Activated naive CD4-positive, alpha-beta T cell treated with anti-CD3 and anti-CD28 coated beads for 36 hours (primary cell): ENCODE measurements around the gene CREB5. TPM values are rescaled to one million over a fixed set of nuclear protein-coding genes. Genes with fewer than 3 reads are reported as not detected.

Experiments
- CTCF ChIA-PET: fragments of 350-600 bp; sonication (Branson Sonifier 250); formaldehyde crosslinking; loops from one replicate; lab custom pipeline; 2021; ENCODE audit warnings: antibody characterized with exemption; lab: Charles Lee
- DNase-seq: peaks from one replicate; pipeline ENCODE4 v3.0.0-alpha.2; 2020
- H3K27ac Mint-ChIP-seq: one replicate; pipeline ENCODE4 v1.8.0; 2021; ENCODE audit warnings: mild to moderate bottlenecking, mixed read lengths
- H3K27me3 Mint-ChIP-seq: one replicate; pipeline ENCODE4 v1.8.0; 2021; ENCODE audit warnings: low read depth, mixed read lengths
- H3K36me3 Mint-ChIP-seq: one replicate; pipeline ENCODE4 v1.8.0; 2021; ENCODE audit warnings: low read depth, mixed read lengths
- H3K4me1 Mint-ChIP-seq: one replicate; pipeline ENCODE4 v1.8.0; 2021; ENCODE audit warnings: low read depth, mixed read lengths
- H3K4me3 Mint-ChIP-seq: one replicate; pipeline ENCODE4 v1.8.0; 2021; ENCODE audit warnings: mild to moderate bottlenecking, moderate library complexity, mixed read lengths
- H3K9me3 Mint-ChIP-seq: one replicate; pipeline ENCODE4 v1.8.0; 2021; ENCODE audit warnings: mixed read lengths
- intact Hi-C: fragments of 100-400 bp; cut with micrococcal nuclease; formaldehyde crosslinking; loops from one replicate; pipeline ENCODE4 v1.15.1; 2023
- total RNA-seq, 2 experiments: library from RNA; stranded (reverse); gene quantifications; one replicate each; pipeline ENCODE4 v1.2.3, GENCODE V29; 2021

CREB5 gene
- total RNA-seq, 2 experiments from 2014 or later = 0.30 to 0.48 TPM

DNA sequence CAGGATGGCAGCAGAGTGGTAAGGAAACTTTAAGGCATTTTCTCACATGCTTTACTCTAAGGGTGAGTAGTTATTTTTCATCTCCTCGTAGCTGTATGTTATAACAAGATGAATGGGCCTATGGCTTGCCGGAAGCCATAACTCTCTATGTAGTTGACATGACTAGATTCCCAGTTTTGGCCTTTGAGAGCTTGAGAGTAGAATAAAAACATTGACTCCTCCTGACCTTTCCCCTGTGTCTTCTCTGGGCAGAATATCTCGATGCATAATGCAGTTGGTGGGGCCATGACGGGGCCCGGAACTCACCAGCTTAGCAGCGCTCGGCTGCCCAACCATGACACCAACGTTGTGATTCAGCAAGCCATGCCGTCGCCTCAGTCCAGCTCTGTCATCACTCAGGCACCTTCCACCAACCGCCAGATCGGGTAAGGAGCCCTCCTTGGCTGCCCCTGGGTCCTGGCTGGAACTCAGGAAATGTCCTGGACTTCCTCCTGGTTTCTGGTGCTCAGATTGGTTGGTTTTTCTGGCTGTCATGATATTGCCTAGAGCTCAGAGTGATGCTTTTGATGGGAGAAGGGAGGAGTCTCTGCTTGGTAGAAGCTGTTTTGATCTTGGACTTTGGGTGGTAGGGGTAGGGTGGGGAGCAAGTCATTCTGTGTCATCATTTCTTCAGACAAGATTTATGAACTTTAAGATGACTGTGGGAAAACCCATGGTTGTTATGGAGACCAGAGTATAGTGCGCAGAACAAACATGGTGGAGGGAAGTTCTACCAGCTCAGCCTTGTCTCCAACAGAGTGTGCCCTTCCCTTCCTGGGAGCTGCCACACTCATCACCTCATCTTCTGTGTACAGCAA lies 158.0 kb downstream of the CREB5 start:
- CTCF ChIA-PET = no interaction called here

DNA sequence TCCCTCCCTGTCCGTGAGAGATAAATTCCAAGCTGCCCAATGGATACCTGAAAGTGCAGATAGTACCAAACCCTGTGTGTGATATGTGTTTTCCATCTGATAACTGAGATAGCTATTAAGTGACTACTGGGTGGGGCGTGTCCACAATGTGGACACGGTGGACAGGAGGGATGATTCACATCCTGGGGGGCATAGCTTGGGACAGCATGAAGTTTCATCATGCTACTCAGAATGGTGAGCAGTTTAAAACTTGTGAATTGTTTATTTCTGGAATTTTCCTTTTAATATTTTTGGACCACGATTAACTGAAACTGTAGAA lies 158.6 kb downstream of the CREB5 start:
- no peak overlapping the region for H3K4me3 Mint-ChIP-seq
- no peak for DNase-seq
- CTCF ChIA-PET = no interaction called here
- H3K27me3 Mint-ChIP-seq = peaks cover 9% of the 10 kb centered on the region
- intact Hi-C loops = no loop called here
- no peaks in the 10 kb centered on the region for H3K36me3 Mint-ChIP-seq
- no peak overlapping the region for H3K27ac Mint-ChIP-seq
- no peaks in the 10 kb centered on the region for H3K4me1 Mint-ChIP-seq
- H3K9me3 Mint-ChIP-seq = no peaks in the 10 kb centered on the region

More for the DNA sequence above, 158.0 kb downstream of the CREB5 start:
- Mint-ChIP-seq H3K9me3 (no peaks in the 10 kb centered on the region), H3K27me3 (peaks cover 9% of the 10 kb centered on the region), H3K4me3 (no peak overlapping the region), H3K36me3 (no peaks in the 10 kb centered on the region), H3K27ac (no peak overlapping the region), H3K4me1 (no peaks in the 10 kb centered on the region)
- intact Hi-C loops = no loop called here
- no peak for DNase-seq

DNA sequence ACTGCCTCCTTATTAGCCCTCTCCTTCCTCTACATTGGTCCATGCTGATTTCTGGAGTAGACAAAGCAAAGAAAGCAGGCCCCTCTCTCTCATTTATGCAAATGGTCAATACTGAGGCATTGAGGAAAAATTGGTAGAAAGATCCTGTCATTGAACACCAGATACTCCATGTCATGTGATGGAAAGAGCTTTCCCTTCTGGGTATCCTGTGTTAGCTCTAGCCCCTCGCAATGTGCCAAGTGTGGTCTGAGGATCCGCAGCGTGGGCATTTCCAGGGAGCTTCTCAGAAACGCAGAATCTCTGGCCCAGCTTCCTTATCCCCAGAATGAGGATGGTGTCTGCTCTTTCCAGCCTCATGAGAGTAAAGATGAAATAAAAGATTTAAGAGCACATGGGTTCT lies 159.1 kb downstream of the CREB5 start:
- H3K27me3 Mint-ChIP-seq = peaks cover 9% of the 10 kb centered on the region
- H3K9me3 Mint-ChIP-seq = no peaks in the 10 kb centered on the region
- no peaks in the 10 kb centered on the region for H3K4me1 Mint-ChIP-seq
- CTCF ChIA-PET = no interaction called here
- H3K36me3 Mint-ChIP-seq = no peaks in the 10 kb centered on the region
- no peak for DNase-seq
- H3K4me3 Mint-ChIP-seq = no peak overlapping the region
- no peak overlapping the region for H3K27ac Mint-ChIP-seq
- intact Hi-C loops = no loop called here

DNA sequence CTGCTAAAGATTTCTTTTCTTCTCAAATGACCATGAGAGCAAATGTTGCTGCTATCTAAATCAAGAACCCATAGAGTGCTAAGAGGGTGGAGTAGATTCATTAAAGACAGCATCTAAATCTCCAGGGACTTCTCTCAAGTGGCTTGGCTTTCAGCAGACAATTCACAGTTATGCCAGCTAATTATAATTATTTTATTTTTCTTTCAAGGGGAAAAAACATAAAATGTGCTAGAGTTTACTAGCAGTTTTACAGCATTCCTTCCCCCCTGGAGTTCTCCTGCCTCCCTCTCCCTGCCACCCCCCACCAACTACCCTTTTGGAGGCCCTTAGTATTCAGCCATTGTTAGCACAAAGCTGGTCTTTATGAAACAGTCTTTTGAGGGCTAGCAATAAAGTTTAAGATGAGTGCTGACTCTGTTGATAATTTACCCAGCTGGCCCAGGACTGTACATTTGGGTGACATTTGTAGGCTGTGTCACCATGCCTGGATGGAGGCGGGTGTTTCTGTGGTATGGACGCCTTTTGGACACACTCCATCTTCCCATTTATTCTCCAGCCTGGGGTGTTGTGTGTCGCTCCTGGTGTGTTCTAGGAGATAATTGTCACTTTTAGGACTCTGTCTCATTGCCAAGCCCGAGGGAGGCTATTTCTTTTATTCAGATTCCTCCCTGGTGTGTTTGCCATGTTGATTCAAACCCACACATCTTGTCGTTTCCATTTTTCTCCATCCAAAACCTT lies 160.2 kb downstream of the CREB5 start:
- no peak for DNase-seq
- CTCF ChIA-PET = no interaction called here
- intact Hi-C loops = no loop called here
- H3K27ac Mint-ChIP-seq = no peak overlapping the region
- H3K27me3 Mint-ChIP-seq = peaks cover 9% of the 10 kb centered on the region
- H3K4me1 Mint-ChIP-seq = no peaks in the 10 kb centered on the region
- H3K4me3 Mint-ChIP-seq = no peak overlapping the region
- H3K36me3 Mint-ChIP-seq = no peaks in the 10 kb centered on the region
- H3K9me3 Mint-ChIP-seq = no peaks in the 10 kb centered on the region

DNA sequence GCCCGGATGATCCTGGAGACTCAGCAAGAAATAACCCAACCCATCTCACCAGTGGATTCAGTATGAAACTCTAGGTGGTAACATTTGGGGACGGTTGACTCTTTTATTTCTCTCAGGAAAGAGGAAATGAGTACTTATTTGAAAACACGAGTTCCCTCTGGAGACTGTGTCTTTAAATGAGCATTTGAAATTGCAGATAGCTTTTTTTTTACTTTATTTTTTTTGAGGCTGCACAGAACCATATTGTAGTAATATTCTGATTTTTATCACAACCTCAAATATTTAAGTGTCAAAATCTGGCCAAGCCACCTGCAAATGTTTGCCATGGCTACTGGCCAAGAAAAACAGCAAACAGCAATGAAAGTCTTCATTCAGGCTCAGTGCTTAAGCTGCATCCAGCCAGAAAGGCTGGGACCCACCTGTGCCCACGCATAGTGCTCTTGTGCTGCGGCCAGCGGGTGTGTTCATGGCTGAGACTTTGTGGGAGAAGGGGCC lies 160.8 kb downstream of the CREB5 start:
- no peak overlapping the region for H3K4me3 Mint-ChIP-seq
- intact Hi-C loops = no loop called here
- H3K9me3 Mint-ChIP-seq = no peaks in the 10 kb centered on the region
- H3K36me3 Mint-ChIP-seq = no peaks in the 10 kb centered on the region
- DNase-seq = no peak
- H3K4me1 Mint-ChIP-seq = no peaks in the 10 kb centered on the region
- no peak overlapping the region for H3K27ac Mint-ChIP-seq
- H3K27me3 Mint-ChIP-seq = peaks cover 9% of the 10 kb centered on the region
- CTCF ChIA-PET = no interaction called here

DNA sequence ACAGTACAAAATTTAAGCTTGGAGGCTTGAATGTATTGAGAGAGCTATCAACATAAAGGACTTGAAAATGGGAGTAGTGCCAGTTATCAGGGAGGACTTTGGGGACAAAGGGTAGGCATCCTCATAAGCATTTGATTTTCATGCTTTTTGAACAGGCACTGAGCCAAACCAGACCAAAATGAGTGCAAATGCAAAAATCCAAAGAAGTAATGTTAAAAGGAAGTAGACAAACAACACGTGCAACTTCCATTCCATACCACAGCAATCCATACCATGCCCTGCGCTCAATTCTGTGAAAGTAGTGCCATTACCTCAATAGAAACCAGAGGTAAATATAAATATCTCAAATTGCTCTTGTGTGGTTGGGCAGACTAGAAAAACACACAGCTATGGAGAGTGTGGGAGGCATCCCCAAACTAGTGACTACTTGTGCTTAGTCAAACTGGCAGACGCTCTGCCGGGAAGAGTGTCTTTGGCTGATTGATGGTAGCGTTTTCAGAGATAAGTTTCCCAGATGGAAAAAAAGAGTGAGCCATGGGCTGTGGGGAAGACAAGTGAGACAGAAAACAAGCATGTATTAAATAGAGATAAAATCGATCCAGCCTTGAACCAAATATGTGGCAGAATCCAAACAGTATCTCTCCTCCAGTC lies 161.5 kb downstream of the CREB5 start:
- no peaks in the 10 kb centered on the region for H3K4me1 Mint-ChIP-seq
- no peak for DNase-seq
- CTCF ChIA-PET = interaction anchor here (1.7 kb wide), 1 partner anchor 9 kb away, joined by 4 read pairs; no protein-coding TSS in a partner anchor
- intact Hi-C loops = no loop called here
- no peak overlapping the region for H3K4me3 Mint-ChIP-seq
- H3K36me3 Mint-ChIP-seq = no peaks in the 10 kb centered on the region
- H3K27me3 Mint-ChIP-seq = peaks cover 8% of the 10 kb centered on the region
- no peaks in the 10 kb centered on the region for H3K9me3 Mint-ChIP-seq
- no peak overlapping the region for H3K27ac Mint-ChIP-seq

DNA sequence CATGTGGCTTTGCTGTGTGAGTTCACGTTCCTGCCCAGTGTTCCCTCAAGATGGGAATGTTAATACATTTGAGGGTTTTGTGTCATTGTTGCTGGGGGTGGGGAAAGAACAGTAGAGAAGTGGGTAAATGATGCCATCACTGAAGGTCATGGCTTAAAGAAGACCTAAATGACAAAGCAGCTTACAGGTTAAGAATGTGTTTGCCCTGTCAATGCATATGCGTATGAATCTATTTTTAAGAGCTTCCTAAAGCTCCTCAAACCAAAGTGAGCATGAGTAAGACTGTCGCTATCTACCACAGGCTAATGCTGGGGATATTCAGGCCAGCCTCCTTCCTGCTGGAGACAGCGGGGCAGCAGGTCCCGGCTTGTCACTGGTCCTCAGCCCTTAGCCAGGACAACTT lies 162.9 kb downstream of the CREB5 start:
- CTCF ChIA-PET = interaction anchor here (1.7 kb wide), 1 partner anchor 10 kb away, joined by 4 read pairs; no protein-coding TSS in a partner anchor
- DNase-seq = no peak
- no peak overlapping the region for H3K27ac Mint-ChIP-seq
- H3K4me3 Mint-ChIP-seq = no peak overlapping the region
- no peaks in the 10 kb centered on the region for H3K36me3 Mint-ChIP-seq
- H3K9me3 Mint-ChIP-seq = no peaks in the 10 kb centered on the region
- peaks cover 10% of the 10 kb centered on the region for H3K27me3 Mint-ChIP-seq
- intact Hi-C loops = no loop called here
- H3K4me1 Mint-ChIP-seq = no peaks in the 10 kb centered on the region

DNA sequence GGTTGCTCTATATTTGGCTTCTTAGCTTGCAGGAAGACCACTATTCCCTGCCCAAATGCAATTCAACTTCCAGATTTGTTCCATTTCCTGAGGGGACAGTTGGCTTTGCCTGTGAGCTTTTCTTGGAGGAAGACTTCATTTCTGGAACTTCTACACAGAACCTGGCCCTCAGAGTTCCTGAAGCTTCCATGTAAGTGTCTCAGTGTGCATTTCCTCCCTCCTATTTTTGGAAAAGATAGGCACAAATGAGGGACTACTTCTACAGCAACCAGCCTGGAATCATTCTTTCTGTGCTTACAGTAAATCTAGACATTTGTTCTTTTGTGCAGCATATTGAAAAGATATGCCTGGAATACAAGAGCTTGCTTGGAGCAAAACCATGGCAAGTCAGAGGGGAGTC lies 164.3 kb downstream of the CREB5 start:
- no peak overlapping the region for H3K4me3 Mint-ChIP-seq
- H3K36me3 Mint-ChIP-seq = no peaks in the 10 kb centered on the region
- DNase-seq = no peak
- peaks cover 6% of the 10 kb centered on the region for H3K27me3 Mint-ChIP-seq
- H3K27ac Mint-ChIP-seq = no peak overlapping the region
- intact Hi-C loops = no loop called here
- CTCF ChIA-PET = interaction anchor here (1.2 kb wide), 1 partner anchor 186 kb away, joined by 3 read pairs; no protein-coding TSS in a partner anchor
- no peaks in the 10 kb centered on the region for H3K9me3 Mint-ChIP-seq
- no peaks in the 10 kb centered on the region for H3K4me1 Mint-ChIP-seq

DNA sequence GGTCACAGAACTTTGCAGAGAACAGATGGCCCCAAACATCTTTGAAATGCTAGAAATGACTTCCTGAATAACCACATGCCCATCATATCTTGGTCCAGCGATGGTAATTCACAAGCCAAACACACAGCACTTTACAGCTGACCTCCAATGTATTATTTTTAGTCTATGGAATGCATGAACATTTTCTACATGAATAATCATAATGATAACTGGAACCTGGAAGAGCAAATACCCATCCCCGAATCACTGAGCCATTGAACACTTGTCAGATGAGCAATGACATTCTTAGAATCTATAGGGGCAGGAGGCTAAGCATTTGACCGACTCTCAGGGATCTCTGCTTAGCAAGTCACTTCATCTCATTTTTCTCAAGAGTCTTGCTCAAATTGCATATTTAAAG lies 167.3 kb downstream of the CREB5 start:
- no peaks in the 10 kb centered on the region for H3K4me1 Mint-ChIP-seq
- no peaks in the 10 kb centered on the region for H3K9me3 Mint-ChIP-seq
- CTCF ChIA-PET = interaction anchor here (1.2 kb wide), 1 partner anchor 52 kb away, joined by 3 read pairs; no protein-coding TSS in a partner anchor
- intact Hi-C loops = no loop called here
- H3K36me3 Mint-ChIP-seq = no peaks in the 10 kb centered on the region
- peaks cover 11% of the 10 kb centered on the region for H3K27me3 Mint-ChIP-seq
- H3K27ac Mint-ChIP-seq = no peak overlapping the region
- no peak for DNase-seq
- no peak overlapping the region for H3K4me3 Mint-ChIP-seq

DNA sequence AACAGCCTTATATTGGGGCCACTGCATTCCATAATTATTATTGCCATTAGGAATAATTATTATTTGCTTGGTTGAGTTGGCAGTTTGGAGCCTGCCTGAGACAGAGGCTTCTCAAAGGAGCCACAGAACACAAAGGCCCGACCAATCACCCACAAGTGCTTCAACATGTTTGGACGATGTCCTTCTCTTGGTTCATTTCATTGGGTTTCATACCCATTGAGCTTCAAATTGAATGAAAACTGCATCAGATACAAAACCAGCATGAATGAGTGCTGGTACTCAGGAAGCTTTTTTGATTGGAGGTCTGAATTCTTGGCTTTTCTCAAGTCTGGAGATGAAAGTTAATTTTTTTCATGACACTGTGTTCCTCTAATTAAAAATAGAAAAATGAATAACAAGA lies 168.3 kb downstream of the CREB5 start:
- Mint-ChIP-seq H3K27ac (no peak overlapping the region), H3K9me3 (no peaks in the 10 kb centered on the region), H3K4me1 (no peaks in the 10 kb centered on the region), H3K27me3 (peaks cover 13% of the 10 kb centered on the region), H3K4me3 (no peak overlapping the region), H3K36me3 (no peaks in the 10 kb centered on the region)
- DNase-seq = no peak
- intact Hi-C loops = no loop called here
- CTCF ChIA-PET = interaction anchor here (1.2 kb wide), 1 partner anchor 53 kb away, joined by 3 read pairs; no protein-coding TSS in a partner anchor

DNA sequence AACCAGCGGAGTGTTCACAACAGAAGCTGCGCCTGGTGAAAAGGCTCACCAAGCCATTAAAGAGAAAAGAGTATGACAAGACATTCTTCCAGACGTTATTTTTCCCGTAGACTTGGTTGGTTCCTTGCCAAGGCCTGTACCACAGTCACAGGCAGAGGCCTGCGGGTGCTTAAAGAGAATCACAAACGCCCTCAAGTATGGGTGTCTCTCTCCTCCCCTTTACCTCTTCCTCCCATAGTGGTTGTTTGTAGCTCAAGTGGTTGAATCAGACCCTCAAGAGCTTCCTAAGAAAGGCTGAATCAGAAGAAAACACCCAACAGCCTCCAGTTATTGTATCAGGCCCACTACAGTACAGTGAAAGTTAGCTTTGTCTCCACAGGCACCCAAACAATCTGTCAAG lies 169.0 kb downstream of the CREB5 start:
- H3K27ac Mint-ChIP-seq = no peak overlapping the region
- H3K4me3 Mint-ChIP-seq = no peak overlapping the region
- CTCF ChIA-PET = no interaction called here
- H3K36me3 Mint-ChIP-seq = no peaks in the 10 kb centered on the region
- peaks cover 16% of the 10 kb centered on the region for H3K27me3 Mint-ChIP-seq
- H3K4me1 Mint-ChIP-seq = no peaks in the 10 kb centered on the region
- no peak for DNase-seq
- H3K9me3 Mint-ChIP-seq = no peaks in the 10 kb centered on the region
- intact Hi-C loops = no loop called here

DNA sequence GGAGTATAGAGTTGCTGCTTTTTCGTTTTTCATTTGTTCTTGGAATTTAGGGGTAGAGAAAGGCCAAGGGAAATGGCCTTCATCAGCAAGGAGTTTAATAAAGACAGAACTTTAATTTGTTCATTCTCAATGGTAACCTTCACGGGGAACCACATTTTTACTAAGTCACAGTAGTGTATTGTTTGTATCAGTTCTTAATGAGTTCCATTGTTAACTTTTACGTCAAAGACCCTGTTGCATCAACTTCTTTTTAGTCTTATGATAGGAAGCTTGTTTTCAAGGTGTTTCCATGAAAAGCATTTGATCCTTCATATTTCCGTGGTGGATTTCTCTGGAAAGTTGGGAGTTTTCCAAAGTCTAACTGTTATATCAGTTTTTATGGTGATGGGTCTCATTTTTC lies 169.9 kb downstream of the CREB5 start:
- Mint-ChIP-seq H3K27ac (no peak overlapping the region), H3K36me3 (no peaks in the 10 kb centered on the region), H3K4me3 (no peak overlapping the region), H3K4me1 (no peaks in the 10 kb centered on the region), H3K9me3 (no peaks in the 10 kb centered on the region), H3K27me3 (peaks cover 20% of the 10 kb centered on the region)
- intact Hi-C loops = no loop called here
- DNase-seq = no peak
- CTCF ChIA-PET = no interaction called here
